D721Med (cell line): ENCODE results near the gene NUMA1.

Source experiments
- DNase-seq: peaks from one replicate; pipeline ENCODE4 v3.0.0; 2011; ENCODE audit warnings: low spot score; ENCODE audit not compliant: insufficient read length
- FAIRE-seq: peaks from 2 replicates; lab custom pipeline; 2011; peaks lifted over from hg19 to GRCh38; lab: Jason Lieb, UNC
- TF ChIP-seq, protein P1 (sequence below): IDR thresholded peaks from 2 replicates; pipeline ENCODE4 v1.5.1; 2012; ENCODE audit warnings: mild to moderate bottlenecking, control low read depth; ENCODE audit not compliant: insufficient read depth; ENCODE audit errors: missing control alignments

NUMA1 gene

DNA sequence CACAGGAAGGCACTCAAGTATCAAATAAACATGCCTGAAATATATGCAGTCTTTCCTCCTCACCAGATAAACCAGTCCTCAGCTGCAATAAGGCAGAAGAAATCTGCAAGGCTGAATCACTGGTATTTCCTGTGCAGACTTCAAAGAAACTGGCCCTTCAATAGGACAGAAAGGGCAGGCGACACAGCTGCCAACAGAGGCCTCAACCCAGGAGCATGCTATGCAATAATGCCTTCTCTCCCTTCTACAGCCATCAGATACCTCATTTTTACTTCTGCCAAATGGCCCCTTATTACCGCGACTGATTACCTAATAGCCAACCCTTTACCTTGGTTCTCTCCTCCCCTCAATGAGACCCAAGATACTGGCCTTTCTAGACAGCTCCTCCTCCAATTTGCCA lies 8.0 kb downstream of the NUMA1 start:
- TF ChIP-seq, protein P1, sequence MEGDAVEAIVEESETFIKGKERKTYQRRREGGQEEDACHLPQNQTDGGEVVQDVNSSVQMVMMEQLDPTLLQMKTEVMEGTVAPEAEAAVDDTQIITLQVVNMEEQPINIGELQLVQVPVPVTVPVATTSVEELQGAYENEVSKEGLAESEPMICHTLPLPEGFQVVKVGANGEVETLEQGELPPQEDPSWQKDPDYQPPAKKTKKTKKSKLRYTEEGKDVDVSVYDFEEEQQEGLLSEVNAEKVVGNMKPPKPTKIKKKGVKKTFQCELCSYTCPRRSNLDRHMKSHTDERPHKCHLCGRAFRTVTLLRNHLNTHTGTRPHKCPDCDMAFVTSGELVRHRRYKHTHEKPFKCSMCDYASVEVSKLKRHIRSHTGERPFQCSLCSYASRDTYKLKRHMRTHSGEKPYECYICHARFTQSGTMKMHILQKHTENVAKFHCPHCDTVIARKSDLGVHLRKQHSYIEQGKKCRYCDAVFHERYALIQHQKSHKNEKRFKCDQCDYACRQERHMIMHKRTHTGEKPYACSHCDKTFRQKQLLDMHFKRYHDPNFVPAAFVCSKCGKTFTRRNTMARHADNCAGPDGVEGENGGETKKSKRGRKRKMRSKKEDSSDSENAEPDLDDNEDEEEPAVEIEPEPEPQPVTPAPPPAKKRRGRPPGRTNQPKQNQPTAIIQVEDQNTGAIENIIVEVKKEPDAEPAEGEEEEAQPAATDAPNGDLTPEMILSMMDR: no peak
- DNase-seq: no peak
- FAIRE-seq: no peak

DNA sequence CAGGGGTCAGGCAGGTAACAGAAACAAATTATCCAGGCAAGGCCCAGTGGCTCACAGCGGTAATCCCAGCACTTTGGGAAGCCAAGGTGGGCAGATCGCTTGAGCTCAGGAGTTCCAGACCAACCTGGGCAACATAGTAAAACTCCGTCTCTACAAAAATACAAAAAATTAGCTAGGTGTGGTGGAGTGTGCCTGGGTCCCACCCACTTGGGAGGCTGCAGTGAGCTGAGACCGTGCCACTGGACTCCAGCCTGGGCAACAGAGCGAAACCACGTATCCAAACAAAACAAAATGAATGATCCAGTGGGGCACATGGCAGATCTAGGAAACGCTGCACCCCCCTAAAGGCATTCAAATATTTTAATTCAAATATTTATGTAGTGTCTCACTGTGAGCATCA lies 9.9 kb downstream of the NUMA1 start:
- FAIRE-seq: no peak
- TF ChIP-seq, protein P1: no peak
- DNase-seq: no peak

DNA sequence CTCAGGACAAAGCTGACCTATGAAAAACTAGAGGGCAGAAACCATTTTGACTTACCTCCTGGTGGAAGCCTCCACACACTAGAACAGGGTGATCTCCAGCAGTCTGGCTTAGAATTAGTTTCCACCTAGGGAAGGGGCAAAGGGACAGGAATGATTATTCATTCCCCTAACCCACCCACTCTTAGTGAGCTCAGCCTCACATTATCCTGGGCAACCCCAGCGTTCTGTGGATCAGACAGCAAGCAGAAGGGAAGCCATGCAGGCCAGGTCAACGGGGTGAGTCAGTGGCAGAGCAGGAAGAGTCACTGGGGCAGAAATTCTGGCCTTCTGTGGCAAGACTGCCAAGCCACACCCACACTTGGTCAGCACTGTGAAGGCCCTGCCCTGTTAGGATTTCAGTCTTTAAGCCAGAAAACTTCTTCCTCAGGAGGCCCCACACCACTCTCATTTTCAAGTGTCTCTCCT lies 10.5 kb downstream of the NUMA1 start:
- no peak for DNase-seq
- FAIRE-seq: no peak
- TF ChIP-seq, protein P1: no peak

DNA sequence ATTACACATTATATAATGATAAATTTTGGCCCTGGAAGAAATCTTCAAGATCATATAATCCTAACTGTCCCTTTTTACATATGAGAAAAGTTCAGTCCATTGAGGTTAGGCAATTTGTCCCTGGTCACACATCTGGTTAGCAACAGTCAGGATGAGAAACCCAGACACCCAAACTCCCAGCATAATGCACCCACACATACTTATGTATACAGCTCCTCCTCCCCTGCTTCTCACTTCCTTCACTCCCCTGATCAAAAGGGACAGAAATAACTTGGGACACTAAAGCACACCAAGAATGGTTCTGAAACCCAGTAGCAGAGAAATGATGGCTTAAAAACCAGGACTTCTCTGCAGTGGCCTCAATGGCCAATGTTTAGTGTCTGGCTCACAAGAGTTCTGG lies 11.1 kb downstream of the NUMA1 start:
- TF ChIP-seq, protein P1: no peak
- no peak for FAIRE-seq
- DNase-seq: no peak

DNA sequence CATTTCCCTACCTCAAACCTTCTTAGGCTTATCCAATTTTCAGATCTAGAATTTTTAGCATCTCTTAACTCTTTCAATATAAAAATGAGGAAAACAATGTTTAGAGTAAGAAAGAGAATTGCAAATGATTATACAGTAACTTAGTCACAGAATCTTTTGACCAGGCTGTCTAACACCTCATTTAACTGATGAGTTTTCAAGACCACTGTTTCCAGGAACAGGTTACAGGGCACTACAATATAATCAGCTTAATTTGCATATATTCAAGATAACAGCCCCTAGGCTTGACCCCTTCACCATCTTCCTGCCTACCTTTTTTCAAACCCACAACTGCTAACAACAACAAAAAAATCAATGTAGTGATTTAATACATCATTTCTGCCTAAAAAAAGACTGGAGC lies 12.7 kb downstream of the NUMA1 start:
- TF ChIP-seq, protein P1: no peak
- DNase-seq (no peak), FAIRE-seq (no peak)

DNA sequence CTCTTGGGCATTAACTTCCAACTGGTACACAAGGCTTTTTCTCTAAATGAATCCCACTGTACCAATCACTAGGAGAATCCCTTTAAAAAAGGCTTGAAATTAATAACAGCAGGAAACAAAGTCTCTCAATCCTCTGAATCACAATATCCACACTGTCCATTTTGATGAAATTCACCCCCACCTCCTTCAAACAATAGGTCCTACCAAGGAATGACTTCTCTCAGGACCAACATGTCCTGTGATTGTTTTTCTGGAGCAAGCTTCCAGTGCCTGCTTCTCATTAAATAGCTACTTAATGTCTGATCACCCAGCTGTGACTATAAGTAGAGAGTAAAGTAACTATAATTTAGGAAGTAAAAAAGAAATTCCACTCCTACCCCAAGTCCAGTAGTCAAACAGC lies 13.1 kb downstream of the NUMA1 start:
- FAIRE-seq: no peak
- TF ChIP-seq, protein P1: no peak

DNA sequence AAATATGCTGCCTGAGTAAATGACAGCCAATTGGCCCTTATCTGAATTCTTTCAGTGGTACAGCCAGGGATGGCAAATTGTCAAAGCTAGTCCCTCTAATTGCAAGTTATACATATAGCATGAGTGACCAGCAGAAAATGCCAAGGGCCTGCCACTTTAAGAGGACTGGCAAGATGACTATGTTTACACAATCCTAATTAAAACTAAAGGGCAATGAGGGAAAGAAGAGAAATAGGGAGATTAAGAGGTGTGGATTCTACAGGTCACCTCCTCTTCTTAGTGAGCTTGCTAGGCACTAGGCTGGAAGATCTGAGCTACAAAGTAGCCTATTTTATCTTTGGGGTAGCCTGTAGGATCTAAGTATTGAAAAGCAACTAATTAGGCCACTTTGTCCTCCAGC lies 13.5 kb downstream of the NUMA1 start:
- FAIRE-seq (no peak), DNase-seq (no peak)
- TF ChIP-seq, protein P1: no peak

More for the DNA sequence above, 13.1 kb downstream of the NUMA1 start:
- no peak for DNase-seq
